Dedifferentiated amniotic fluid mesenchymal stem cell (primary cell): Measurements from ENCODE around the gene PLEKHF1.
A peak's percentile ranks its signal among the peaks of the same experiment; 100 is the strongest.

ENCODE experiments used
- DNase-seq: peaks from one replicate; pipeline ENCODE4 v3.0.0-alpha.2; 2016; ENCODE audit errors: extremely low spot score

Gene PLEKHF1

DNA sequence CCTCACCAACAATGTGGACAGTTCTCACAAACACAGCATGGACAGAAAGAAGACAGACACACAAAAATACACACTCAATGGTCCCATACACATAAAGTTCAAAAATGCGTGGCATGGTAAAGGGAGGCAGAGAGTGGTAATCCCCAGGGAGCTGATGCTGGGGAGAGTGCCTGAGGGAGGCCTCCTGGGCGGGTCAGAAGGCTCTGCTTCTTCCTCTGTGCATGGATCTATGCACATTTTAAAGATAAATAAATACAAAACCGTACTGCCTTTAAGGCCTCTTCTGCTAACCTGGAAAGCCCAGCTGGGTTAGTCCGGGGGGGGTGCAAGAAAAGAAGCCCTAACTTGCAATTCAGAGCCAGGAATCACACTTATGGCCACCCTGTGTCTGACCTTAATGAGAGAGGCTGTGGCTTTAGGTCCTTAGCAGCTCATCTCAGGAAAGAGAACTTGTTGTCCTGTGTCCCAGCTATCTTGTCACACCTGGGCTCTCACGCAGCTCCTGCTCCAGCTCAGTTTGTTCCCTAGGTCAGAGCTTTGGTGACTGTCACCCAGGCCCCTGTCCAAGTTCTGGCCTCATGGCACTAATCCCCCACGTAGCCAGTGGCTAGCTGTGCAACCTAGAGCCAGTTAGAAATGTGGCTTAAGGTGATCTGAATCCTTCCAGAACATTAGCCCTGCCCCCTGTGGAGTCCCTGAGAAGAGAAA lies 30.7 kb upstream of the PLEKHF1 start:
- DNase-seq = no peak

DNA sequence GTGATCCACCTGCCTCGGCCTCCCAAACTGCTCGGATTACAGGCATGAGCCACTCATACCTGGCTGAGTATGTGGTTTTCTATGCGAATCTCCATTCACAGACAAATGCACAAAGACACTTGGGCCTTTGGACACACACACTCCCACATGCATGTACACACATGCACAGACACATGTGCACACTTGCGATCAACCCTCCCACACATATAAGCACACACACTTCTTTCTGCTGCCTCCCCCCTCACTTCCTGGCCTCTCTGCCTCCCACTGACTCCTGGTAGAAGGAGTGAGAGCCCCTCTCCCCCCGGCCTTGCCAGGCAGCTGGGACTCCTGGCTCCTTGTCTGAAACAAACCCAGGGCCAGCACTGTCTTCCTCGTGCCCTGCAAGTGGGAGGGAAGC lies 29.3 kb upstream of the PLEKHF1 start:
- no peak for DNase-seq

DNA sequence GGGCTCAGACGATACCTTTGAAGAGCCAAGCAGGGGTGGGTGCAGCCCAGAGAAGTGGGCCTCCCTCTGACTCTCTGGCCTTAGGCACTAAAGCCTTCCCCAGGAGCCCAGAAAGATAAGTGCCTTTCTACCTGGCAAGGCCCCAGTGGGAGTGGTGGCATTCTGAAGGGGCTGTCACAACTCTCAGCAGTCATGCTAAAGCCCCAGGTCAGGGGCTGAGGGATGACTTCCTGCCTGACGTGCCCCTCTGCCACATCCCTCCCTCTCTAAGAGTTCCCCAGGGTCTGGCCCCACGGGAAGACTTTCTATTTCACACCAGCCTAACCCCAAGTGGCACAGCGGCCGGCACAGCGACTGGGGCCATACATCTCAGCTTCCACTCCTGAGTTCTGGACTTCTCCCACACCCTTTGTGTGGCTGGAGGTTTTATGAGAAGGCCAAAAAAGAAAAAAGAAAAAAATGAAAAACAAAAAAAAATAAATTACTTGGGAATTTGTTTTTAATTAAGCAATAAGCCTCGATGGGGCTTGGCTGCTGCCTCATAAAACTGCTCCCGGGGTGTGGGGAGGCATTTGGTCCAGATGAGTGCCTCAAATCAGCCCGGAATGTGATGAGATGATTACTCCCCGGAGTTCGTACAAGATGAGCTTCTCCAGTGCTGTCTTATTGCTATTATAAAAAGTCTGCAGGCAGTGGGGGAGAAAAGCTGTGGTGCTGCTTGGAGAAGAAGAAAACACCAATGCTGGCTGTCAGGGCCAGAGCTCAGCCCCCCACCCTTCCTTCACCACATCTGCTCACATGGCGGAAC lies 28.5 kb upstream of the PLEKHF1 start:
- no peak for DNase-seq

DNA sequence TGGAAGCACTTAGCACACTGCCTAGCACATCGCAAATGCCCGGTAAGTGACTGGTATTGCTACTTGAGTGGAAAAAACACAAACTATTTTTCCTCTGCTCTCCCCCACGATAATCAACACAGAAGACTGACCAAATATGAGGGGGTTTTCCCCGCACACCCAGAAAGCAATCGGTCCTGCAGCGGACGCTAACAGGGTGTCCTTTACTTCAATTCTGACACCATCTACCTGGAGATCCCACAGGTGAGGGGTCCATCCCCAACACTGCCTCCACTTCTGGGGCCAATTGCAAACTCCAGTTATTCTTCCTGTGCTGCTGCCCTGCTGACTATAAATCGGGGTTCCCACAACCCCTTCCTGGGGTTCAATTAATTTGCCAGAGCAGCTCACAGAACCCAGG lies 26.2 kb upstream of the PLEKHF1 start:
- no peak for DNase-seq

DNA sequence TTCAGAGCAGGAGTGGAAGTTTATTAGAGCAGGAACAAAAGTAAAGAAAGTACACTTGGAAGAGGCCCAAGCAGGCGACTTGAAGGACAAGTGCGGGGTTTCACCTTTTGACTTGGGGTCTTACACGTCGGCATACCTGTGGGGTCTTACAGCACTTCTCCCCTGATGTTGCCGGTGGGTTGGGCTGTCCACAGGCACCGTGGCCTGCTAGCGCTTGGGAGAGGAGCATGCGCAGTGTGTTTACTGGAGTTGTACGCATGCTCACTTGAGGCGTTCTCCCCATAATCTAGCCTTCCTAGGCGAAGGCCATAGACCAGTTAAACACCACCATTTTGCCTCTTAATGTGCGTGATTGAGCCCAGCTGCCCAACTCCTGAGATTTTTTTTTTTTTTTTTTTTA lies 25.0 kb upstream of the PLEKHF1 start:
- no peak for DNase-seq

GRCh38 chr19:29641597-29641996 lies 23.7 kb upstream of the PLEKHF1 start:
- DNase-seq = no peak

DNA sequence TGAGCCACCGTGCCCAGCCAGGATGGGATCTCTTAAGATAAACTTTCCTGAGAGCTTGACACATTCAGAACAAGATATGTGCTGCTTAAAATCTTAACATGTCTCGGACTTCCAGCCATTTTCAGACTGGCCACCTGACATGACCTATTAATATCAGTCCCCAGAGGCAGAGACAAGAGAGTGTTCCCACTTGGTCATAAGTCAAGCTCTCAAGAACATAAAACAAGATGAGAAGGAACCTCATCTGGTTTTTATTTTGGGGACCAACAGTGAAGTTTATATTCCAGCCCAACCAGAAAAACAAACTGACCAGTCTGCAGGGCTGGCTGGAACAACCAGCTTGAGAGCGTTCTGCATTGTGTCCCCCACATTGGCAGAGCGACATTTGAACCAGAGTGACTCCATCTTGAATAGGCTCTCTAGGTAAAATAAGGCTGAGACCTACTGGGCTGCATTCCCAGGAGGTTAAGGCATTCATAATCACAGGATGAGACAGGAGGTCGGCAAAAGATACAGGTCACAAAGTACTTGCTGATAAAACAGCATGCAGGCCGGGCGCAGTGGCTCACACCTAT lies 21.8 kb upstream of the PLEKHF1 start:
- no peak for DNase-seq

GRCh38 chr19:29644210-29644609 lies 21.1 kb upstream of the PLEKHF1 start:
- DNase-seq = no peak

DNA sequence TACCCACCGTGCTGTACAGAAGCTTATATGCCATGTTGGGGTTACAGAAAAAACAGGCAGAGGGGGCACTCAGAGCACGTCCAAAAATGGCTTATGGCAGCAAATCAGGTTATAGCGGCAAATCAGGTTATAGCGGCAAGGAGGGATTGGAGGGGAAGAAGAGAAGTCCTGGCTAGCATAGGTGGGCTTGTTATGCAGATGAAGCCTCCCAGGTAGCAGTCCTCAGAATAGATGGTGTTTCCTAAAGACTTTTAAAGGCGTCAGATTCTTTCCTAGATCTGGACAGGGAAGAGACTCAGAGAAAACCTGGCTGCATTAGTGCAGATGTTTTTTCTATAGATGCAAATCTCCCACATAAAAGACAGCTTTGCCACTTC lies 19.8 kb upstream of the PLEKHF1 start:
- DNase-seq = no peak

DNA sequence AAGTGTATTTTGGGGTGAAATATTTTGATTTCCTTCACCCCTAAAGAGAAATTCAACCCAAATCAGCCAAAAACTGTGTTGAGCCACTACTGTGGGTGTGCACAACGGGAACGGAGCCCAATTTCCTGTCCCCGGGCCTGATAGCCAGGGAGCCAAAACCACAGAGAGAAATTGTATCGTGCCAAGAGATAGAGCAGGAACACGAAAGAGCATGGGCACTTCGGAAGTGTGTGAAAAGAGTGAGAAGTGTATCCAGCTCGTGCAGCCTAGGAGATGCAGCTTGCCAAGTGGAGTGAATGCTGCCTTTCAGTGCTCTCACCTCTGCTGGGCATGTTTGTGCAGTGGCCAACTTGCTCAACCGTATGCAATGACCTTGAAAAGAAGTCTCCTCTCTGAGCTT lies 19.4 kb upstream of the PLEKHF1 start:
- DNase-seq = peak; percentile 50

DNA sequence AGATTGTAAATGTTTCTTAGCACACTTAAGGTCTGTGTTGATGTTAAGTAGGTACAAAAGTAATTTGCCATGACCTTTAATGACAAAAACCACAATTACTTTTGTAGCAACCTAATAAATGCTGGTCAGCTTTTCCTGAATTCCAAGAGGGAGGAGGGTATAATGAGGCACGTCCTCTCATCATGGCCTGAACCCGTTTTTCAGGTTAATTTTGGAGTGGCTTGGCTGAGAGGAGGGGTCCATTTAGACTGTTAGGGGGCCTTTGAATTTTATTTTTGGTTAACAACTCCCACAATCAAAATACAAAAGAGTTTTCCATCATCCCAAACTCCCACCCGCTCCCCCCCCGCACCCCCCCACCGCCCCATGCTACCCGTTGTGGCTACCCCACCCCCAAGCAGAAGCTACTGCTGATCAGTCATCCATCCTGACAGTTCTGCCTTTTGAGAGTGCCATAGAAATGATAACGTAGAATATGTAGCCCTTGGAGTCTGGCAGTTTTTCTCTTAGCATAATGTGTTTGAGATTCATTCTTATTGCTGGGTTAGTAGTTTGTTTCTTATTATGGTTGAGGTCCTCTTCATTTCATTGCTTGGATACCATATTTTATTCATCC lies 14.4 kb upstream of the PLEKHF1 start:
- no peak for DNase-seq

- DNase-seq = no peak
Observed at GRCh38 chr19:29651622-29652394, 13.5 kb upstream of the PLEKHF1 start.

GRCh38 chr19:29653398-29653797 lies 11.9 kb upstream of the PLEKHF1 start:
- no peak for DNase-seq

GRCh38 chr19:29655648-29656335 lies 9.5 kb upstream of the PLEKHF1 start:
- DNase-seq = no peak

DNA sequence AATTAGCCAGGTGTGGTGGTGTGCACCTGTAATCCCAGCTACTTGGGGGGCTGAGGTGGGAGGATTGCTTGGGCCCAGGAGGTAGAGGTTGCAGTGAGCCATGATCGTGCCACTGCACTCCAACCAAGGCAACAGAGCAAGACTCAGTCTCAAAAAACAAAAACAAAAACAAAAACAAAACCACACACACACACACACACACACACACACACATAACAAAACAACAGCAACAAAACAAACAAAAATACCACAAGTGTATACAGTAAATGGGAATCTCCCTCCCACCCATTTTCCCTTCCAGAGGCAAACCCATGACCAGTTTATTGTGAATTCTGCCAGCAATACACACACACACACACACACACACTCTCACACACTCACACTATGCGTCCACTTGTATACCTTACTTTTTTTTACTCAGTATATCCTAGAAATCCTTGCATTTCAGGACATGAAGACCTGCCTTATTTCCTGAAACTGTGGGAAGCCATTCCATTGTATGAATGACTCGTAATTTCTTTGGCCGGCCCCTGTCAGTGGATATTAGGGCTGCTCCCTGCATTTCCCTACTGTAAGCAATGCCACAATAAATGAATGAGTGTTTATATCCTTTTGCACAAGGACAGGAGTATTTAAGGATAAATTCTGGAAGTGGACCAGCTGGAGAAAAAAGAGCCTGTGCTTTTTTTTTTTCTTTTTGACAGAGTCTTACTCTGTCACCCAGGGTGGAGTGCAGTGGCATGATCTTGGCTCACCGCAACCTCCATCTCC lies 6.9 kb upstream of the PLEKHF1 start:
- no peak for DNase-seq

- no peak for DNase-seq
Observed at GRCh38 chr19:29660835-29661234, 4.4 kb upstream of the PLEKHF1 start.

DNA sequence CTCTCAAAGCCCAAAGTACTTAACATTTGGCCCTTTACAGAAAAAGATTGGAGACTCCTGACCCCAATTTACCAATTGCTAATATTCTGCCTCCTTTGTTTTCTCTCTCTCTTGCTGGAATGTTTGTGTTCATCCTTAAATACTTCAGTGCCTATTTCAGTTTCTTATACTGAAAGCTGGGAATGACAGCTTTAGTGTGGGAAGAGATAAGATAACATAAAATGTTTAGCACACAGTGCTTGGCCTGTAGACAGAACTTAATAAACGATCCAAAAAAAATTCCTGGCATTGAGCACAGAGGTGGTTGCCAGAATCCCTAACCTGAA lies 3.0 kb upstream of the PLEKHF1 start:
- no peak for DNase-seq

DNA sequence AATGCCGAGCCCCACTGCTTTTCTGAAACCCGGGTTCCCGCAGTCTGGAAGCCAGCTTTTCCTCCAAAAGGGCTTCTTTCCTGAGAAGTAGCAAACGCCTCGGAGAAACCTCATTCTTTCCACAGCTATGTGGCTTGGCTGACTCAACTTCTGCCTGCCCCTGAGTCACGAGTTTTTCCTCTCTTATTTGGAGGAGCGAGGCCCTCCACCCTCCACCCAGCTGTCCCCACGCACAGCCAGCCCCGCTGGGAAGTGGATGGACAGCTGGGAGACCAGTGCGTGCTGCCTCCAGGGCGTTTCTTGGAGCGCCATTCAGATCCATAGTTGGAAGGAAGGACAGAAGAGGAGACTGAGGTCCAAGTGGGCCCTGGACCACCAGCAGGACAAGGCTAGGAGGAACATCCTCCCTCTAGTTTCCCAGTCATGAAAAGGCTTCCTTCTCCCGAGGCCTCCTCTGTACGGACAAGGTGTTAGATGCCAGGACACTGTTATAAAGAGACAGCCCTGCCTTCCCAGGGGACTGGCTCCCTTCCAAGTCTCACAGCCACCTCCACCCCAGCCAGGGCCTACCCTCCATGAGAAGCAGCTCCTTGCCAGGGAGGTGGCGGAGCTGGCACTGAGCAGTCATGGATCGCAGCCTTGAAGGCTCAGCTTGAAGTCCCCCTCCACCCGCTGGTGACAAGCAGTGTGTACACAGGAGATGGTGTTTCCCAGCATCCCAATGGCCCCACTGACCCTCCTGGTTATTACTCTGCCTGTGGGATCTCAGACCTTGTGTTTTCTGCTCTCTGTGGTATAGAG lies 2.5 kb upstream of the PLEKHF1 start:
- peak; percentile 95 for DNase-seq

DNA sequence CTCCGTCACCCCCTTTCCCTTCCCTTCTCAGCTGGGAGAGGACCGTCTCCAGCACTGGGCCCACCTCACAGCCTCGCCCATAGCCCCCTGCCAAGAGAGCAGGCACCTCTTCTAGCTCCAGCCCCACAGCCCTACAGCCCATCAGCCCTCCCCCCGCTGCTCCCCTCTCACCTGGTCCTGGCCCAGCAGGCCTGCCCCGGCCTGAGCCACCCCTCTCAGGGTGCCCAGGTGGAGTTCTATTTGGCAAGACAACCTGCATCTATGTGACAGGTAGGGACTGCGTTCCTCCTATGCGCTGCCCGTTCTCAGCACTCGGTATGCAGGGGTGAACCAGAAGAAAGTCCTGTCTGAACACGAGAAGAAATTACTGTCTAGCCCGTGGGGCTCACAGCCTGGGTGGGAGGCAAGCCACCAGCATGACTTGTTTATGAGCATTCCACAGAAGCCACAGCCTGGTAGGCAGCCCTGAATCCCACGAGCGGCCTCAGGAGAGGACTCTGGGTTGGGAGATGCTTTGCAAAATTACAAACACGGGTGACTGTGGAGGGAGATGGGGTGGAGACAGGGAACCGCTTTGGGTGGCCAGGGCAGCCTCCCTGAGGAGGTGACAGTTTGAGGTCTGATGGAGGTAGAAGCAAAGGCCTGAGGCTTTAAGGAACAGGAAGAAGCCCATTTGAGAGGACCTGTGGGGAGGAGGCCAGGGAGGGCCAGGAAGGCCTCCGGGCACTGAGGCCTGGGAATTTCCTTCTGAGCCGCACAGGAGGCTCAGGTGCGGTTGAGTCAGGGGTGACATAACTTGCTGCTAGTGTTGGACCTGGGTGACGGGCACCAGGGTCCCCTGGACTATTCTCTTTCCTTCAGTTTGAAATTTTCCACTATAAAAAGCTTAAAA lies 1.2 kb upstream of the PLEKHF1 start:
- DNase-seq = no peak
